ENCODE results near the gene REM2. TPM values are rescaled to one million over a fixed set of nuclear protein-coding genes. Genes with fewer than 3 reads are reported as not detected.
A peak's percentile ranks its signal among the peaks of the same experiment; 100 is the strongest.

The REM2 gene
- total RNA-seq, 1 donor: 0.43 TPM

DNA sequence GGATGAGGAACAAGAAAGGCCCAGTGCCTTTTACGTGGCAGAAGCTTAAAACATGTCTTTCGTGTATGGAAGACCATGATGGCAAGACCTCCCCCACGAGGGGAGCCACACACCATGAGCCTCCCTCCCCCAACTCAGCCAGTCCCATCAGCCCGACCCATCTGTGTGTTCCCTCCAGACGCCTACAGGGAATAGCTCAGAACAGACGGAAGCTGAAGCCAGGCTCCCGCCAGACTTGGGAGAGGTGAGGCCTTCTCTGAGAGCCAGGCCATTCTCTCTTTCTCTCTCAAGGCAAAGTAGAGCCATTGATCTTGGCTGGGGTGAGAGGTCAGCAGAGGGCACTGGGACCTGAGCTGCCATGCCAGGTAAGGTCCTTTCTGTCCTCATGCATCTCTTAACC is 9.5 kb downstream of the REM2 start:
- DNase-seq (ENCODE audit: low read depth): no peak
- TF ChIP-seq, protein P1, sequence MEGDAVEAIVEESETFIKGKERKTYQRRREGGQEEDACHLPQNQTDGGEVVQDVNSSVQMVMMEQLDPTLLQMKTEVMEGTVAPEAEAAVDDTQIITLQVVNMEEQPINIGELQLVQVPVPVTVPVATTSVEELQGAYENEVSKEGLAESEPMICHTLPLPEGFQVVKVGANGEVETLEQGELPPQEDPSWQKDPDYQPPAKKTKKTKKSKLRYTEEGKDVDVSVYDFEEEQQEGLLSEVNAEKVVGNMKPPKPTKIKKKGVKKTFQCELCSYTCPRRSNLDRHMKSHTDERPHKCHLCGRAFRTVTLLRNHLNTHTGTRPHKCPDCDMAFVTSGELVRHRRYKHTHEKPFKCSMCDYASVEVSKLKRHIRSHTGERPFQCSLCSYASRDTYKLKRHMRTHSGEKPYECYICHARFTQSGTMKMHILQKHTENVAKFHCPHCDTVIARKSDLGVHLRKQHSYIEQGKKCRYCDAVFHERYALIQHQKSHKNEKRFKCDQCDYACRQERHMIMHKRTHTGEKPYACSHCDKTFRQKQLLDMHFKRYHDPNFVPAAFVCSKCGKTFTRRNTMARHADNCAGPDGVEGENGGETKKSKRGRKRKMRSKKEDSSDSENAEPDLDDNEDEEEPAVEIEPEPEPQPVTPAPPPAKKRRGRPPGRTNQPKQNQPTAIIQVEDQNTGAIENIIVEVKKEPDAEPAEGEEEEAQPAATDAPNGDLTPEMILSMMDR (IDR thresholded peaks at IDR 0.05; ENCODE audit: insufficient read depth, low read depth, low read length): no peak
- no peak overlapping the region for H3K4me3 ChIP-seq (ENCODE audit: low read depth, low read length)

DNA sequence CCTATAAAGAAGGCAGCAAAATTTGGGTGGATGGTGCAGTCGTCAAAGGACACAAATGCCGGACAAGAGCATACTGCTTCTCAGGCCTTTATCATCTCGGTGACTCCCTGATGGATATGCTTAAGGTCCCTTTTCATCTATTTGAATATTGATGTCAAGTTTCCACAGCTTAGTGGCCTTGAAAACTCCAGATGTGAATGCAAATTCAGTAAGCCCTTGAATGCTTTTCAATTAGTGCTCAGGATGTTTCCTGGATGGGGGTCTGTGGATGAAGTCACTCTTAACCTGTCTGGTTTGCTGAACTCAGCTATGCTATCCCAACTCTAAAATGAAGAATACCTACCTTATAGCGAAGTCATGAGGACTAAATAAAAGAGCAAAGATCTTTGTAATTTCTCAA is 10.7 kb downstream of the REM2 start:
- TF ChIP-seq, protein P1 (IDR thresholded peaks at IDR 0.05; ENCODE audit: insufficient read depth, low read depth, low read length): no peak
- no peak overlapping the region for H3K4me3 ChIP-seq (ENCODE audit: low read depth, low read length)
- no peak for DNase-seq (ENCODE audit: low read depth)

DNA sequence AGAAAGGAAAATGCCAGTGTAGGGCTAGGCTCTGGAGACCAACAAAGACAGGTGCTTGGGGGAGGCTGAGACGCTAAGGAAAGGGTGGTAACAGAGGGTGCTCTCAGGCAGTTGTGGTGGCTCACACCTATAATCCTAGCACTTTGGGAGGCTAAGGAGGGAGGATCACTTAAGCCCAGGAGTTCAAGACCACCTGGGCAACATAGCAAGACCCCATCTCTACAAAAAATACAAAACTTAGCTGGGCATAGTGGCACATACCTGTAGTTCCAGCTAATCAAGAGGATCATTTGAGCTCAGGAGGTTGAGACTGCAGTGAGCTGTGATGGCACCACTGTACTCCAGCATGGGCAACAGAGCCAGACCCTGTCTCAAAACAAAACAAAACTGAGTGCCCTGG is 12.4 kb downstream of the REM2 start:
- TF ChIP-seq, protein P1 (IDR thresholded peaks at IDR 0.05; ENCODE audit: insufficient read depth, low read depth, low read length): no peak
- DNase-seq (ENCODE audit: low read depth): no peak
- no peak overlapping the region for H3K4me3 ChIP-seq (ENCODE audit: low read depth, low read length)

DNA sequence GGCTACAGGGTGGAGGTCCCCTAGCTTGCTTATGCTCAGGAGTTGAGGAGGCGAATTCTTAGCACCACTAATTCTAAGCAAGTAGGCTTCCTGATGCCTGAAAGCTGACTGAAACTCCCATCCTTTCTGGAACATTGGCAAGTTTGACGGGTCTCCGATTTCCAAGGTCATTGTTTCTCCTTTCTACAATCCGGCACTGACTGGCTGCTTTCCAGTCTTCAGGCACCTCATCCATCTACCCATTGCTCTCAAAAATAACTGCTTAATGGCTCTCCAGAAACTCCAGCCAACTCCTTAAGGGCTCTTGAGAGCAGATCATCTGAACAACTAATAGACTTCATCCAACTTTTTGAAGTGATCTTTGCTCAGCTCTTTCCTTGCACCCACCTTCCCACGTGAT is 13.3 kb downstream of the REM2 start:
- no peak overlapping the region for H3K4me3 ChIP-seq (ENCODE audit: low read depth, low read length)
- DNase-seq (ENCODE audit: low read depth): no peak
- TF ChIP-seq, protein P1 (IDR thresholded peaks at IDR 0.05; ENCODE audit: insufficient read depth, low read depth, low read length): no peak

DNA sequence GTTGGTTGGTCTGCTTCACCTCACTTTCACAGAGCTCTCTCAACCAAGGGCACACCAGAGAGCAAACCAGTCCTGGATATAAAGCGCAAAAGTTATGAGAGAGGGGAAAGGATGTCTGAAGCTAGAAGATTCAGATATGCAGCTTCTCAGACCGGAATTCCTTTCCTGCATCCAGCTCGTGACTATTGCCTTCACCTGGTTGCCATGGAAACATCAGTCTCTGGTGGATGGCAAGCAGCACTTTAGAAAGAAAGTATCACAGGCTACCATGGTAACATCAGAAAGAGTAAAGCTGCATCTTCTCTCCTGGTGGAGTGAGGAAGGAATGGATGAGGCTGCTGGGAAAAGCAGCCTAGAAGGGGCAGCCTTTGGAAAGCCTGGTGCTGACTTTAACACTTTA is 13.7 kb downstream of the REM2 start:
- no peak overlapping the region for H3K4me3 ChIP-seq (ENCODE audit: low read depth, low read length)
- TF ChIP-seq, protein P1 (IDR thresholded peaks at IDR 0.05; ENCODE audit: insufficient read depth, low read depth, low read length): no peak
- DNase-seq (ENCODE audit: low read depth): no peak

DNA sequence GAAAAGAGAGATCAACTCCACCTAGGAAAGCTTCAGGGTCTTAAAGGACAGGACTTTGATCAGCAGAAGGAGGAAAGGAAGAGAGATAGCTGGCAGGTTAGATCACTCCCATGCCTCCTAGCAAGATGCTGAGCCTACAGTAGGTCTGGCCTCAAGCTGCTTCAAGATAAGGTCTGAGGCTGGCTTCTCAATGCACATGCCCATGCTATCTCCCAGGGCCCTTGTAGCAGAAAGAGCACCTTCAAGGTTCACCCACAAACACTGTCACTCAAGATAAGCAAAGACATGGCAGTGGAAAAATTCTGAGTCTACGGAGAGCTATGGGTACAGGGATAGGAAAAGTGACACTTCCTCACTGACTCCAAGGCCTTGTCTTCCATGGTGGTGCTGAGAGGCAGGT is 14.3 kb downstream of the REM2 start:
- DNase-seq (ENCODE audit: low read depth): no peak
- TF ChIP-seq, protein P1 (IDR thresholded peaks at IDR 0.05; ENCODE audit: insufficient read depth, low read depth, low read length): no peak
- H3K4me3 ChIP-seq (ENCODE audit: low read depth, low read length): no peak overlapping the region

DNA sequence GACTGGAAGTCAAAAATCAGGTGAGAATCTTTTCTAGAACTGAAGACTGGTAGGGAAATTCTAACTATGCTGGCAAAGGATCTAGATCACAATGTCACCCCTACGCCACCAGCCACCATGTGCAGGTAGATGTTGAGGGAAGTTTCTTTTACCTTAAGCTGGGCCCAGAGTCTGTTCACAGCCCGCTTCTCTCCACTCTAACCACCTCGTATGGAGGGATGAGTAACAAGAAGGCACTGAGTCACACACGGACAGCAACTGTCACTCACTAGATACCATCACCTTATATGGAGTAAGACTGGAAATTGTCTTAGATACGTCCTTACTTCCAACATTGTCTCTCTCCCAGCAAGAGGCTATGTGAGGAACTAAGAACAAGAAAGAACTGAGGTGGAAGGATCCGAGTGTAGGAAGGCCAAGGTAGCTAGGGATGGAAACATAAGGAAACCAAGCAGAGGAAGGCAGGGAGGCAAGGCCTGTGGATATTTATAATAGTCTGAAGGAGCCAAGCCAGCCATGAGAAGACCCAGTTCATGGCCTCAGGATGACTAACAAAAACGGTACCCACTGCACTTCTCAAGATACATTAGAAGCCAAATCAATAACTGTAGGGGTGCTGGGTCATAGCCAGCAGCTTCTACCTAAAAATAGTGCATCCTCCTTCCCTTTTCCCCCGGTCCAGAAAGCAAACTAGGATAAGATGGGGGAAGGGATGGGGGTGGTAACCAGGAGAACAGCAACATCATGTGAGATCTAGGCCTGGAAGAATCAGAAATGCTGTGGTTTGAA is 15.5 kb downstream of the REM2 start:
- H3K4me3 ChIP-seq (ENCODE audit: low read depth, low read length): no peak overlapping the region
- TF ChIP-seq, protein P1 (IDR thresholded peaks at IDR 0.05; ENCODE audit: insufficient read depth, low read depth, low read length): no peak
- DNase-seq (ENCODE audit: low read depth): peak; percentile 64

Measured in fibroblast of villous mesenchyme (primary cell).